ENCODE data around the gene SCFD2. TPM values are rescaled to one million over a fixed set of nuclear protein-coding genes. Genes with fewer than 3 reads are reported as not detected.
"Not testable (repeated sequence)": the region's sequence is repeated elsewhere in the genome, so short reads cannot be mapped to it uniquely, and the experiment has no call there.

SCFD2 gene
- total and polyA plus RNA-seq, 2 experiments from 2014 or later, result 30.7 to 33.2 TPM

DNA sequence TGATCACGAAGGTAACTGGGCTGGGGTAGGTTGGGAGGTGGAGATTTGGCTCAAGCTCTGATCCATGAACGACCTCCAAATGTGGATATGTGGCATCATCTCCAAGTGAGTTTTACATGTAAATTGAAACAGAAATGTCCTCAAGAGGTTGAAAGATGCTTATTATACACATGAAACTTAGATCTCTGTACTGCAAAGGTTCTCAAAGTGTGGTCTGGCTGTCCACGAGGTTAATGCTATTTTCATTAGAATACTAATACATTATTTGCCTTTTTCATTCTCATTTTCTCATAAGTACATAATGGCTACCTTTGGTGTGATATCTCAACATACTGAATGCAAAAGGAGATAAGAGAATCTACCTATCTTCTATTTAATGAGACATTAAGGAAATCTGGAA lies 305.6 kb downstream of the SCFD2 start:
- H3K27ac ChIP-seq, result no peak overlapping the region
- H3K4me3 ChIP-seq, result no peak overlapping the region
- TF ChIP-seq EZH2 (IDR thresholded peaks at IDR 0.05; ENCODE audit: insufficient read depth, poor library complexity, severe bottlenecking) (no peak), EZH2phosphoT487 (IDR thresholded peaks at IDR 0.05; ENCODE audit: insufficient read depth, low read depth) (no peak)
- no peak for DNase-seq
- H3F3A ChIP-seq (ENCODE audit: insufficient read depth), result no peaks in the 10 kb centered on the region
- H3K9me3 ChIP-seq (ENCODE audit: low read depth), result no peaks in the 10 kb centered on the region
- H3K4me1 ChIP-seq (ENCODE audit: insufficient read depth), result no peaks in the 10 kb centered on the region; the same call in 1 of the 2 replicates
- H3K9me2 ChIP-seq (ENCODE audit: insufficient read depth), result no peaks in the 10 kb centered on the region
- in situ Hi-C loops (cut with MboI), result no loop called here
- no peaks in the 10 kb centered on the region for H3K79me2 ChIP-seq (ENCODE audit: insufficient read depth)
- 32 to 42% methylated on average over 3 of the region's 3 CpGs for WGBS, 2 experiments (ENCODE audit: low coverage in 1 of 2, low lambda C conversion rate in 2 of 2, missing lambda C conversion rate in 2 of 2)
- H4K20me1 ChIP-seq (ENCODE audit: insufficient read depth), result no peaks in the 10 kb centered on the region
- no peak overlapping the region for H3K9ac ChIP-seq
- H2AFZ ChIP-seq, result no peak overlapping the region
- H3K27me3 ChIP-seq (replicated peaks; ENCODE audit: insufficient read depth), result no peaks in the 10 kb centered on the region
- no peak overlapping the region for H3K4me2 ChIP-seq (ENCODE audit: unreplicated experiment)
- H3K36me3 ChIP-seq (ENCODE audit: low read depth), result no peaks in the 10 kb centered on the region

DNA sequence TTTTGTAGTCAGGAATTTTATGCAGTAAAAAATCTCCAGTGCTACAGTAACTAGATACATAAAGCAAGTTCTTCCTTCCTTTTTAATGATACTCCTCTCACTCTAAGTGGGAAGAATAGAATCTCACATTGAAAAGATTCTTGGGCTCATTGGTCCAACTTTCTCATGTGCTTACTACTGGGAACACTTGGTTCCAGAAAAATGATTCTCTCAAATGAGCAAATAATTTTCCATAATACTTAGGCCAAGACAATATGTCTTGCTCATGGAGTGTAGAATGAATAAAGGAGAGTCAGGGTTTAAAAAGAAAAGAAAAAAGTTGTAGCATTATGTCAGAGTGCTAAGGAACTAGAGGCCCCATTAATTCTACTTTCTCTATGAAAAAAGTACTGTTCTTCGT lies 306.0 kb downstream of the SCFD2 start:
- Histone ChIP-seq H3F3A (ENCODE audit: insufficient read depth) (no peaks in the 10 kb centered on the region), H2AFZ (no peak overlapping the region), H3K9me2 (ENCODE audit: insufficient read depth) (no peaks in the 10 kb centered on the region), H4K20me1 (ENCODE audit: insufficient read depth) (no peaks in the 10 kb centered on the region), H3K27ac (no peak overlapping the region), H3K36me3 (ENCODE audit: low read depth) (no peaks in the 10 kb centered on the region), H3K27me3 (replicated peaks; ENCODE audit: insufficient read depth) (no peaks in the 10 kb centered on the region), H3K9me3 (ENCODE audit: low read depth) (no peaks in the 10 kb centered on the region), H3K4me3 (no peak overlapping the region), H3K9ac (no peak overlapping the region), H3K79me2 (ENCODE audit: insufficient read depth) (no peaks in the 10 kb centered on the region), H3K4me1 (ENCODE audit: insufficient read depth) (no peaks in the 10 kb centered on the region; the same call in 1 of the 2 replicates), H3K4me2 (ENCODE audit: unreplicated experiment) (no peak overlapping the region)
- DNase-seq, result no peak
- TF ChIP-seq EZH2 (IDR thresholded peaks at IDR 0.05; ENCODE audit: insufficient read depth, poor library complexity, severe bottlenecking) (no peak), EZH2phosphoT487 (IDR thresholded peaks at IDR 0.05; ENCODE audit: insufficient read depth, low read depth) (no peak)
- 96 to 97% methylated on average over 1 of the region's 1 CpG for WGBS, 2 experiments (ENCODE audit: low coverage in 1 of 2, low lambda C conversion rate in 2 of 2, missing lambda C conversion rate in 2 of 2)
- in situ Hi-C loops (cut with MboI), result no loop called here

DNA sequence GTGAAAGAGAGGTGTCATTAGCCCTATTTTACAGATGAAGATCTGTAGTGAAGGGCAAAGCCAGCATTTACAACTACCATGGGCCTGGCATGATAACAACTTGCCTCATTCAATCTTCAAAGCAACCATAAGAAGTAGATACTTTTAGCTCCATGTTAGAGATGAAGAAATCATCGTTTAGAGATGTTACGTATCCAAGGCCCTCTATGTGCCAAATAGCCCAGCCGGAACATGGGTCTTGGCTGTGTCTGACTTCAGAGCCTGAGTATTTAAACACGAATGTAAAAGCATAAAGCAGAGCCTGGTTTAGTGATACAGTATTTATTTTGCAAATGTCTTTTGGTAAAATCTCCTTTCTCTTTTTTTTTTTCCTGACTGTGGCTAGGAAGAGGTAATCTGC lies 306.6 kb downstream of the SCFD2 start:
- Histone ChIP-seq H4K20me1 (ENCODE audit: insufficient read depth) (no peaks in the 10 kb centered on the region), H3K27ac (no peak overlapping the region), H2AFZ (no peak overlapping the region), H3K4me3 (no peak overlapping the region), H3K36me3 (ENCODE audit: low read depth) (no peaks in the 10 kb centered on the region), H3K9me3 (ENCODE audit: low read depth) (no peaks in the 10 kb centered on the region), H3F3A (ENCODE audit: insufficient read depth) (no peaks in the 10 kb centered on the region), H3K79me2 (ENCODE audit: insufficient read depth) (no peaks in the 10 kb centered on the region), H3K9me2 (ENCODE audit: insufficient read depth) (no peaks in the 10 kb centered on the region), H3K4me1 (ENCODE audit: insufficient read depth) (no peaks in the 10 kb centered on the region; the same call in 1 of the 2 replicates), H3K9ac (no peak overlapping the region), H3K27me3 (replicated peaks; ENCODE audit: insufficient read depth) (no peaks in the 10 kb centered on the region), H3K4me2 (ENCODE audit: unreplicated experiment) (no peak overlapping the region)
- DNase-seq, result no peak
- in situ Hi-C loops (cut with MboI), result no loop called here
- no peak for TF ChIP-seq EZH2phosphoT487 (IDR thresholded peaks at IDR 0.05; ENCODE audit: insufficient read depth, low read depth)
- 52 to 56% methylated on average over 4 of the region's 4 CpGs for WGBS, 2 experiments (ENCODE audit: low coverage in 1 of 2, low lambda C conversion rate in 2 of 2, missing lambda C conversion rate in 2 of 2)

DNA sequence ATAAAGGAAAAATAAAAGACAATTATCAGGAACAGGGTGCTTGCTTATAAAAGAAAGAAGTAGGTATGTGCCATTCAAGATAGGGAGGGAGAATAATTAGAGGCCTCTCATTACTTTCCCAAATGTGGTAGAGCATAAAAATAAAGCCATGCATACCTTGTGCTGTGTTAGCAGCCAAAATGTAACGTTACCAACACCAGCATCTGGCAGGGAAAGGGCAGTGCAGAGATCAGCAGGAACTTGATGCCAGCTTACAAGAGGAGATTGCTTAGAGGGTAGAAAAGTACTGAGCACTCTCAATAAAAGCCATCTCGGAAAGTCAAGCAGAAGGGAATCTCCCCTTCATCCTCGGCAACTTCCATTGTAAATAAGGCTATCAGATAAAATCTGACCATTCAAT lies 308.2 kb downstream of the SCFD2 start:
- Histone ChIP-seq H4K20me1 (ENCODE audit: insufficient read depth) (no peaks in the 10 kb centered on the region), H3K79me2 (ENCODE audit: insufficient read depth) (no peaks in the 10 kb centered on the region), H3K27ac (no peak overlapping the region), H3K4me3 (no peak overlapping the region), H3K4me2 (ENCODE audit: unreplicated experiment) (no peak overlapping the region), H3F3A (ENCODE audit: insufficient read depth) (no peaks in the 10 kb centered on the region), H3K4me1 (ENCODE audit: insufficient read depth) (no peaks in the 10 kb centered on the region; the same call in 1 of the 2 replicates), H3K9me3 (ENCODE audit: low read depth) (no peaks in the 10 kb centered on the region), H3K36me3 (ENCODE audit: low read depth) (no peaks in the 10 kb centered on the region), H3K9me2 (ENCODE audit: insufficient read depth) (no peaks in the 10 kb centered on the region), H3K9ac (no peak overlapping the region), H2AFZ (no peak overlapping the region), H3K27me3 (replicated peaks; ENCODE audit: insufficient read depth) (no peaks in the 10 kb centered on the region)
- TF ChIP-seq EZH2 (IDR thresholded peaks at IDR 0.05; ENCODE audit: insufficient read depth, poor library complexity, severe bottlenecking), result no peak
- no peak for TF ChIP-seq EZH2phosphoT487 (IDR thresholded peaks at IDR 0.05; ENCODE audit: insufficient read depth, low read depth)
- in situ Hi-C loops (cut with MboI), result no loop called here
- WGBS, 2 experiments (ENCODE audit: low coverage in 1 of 2, low lambda C conversion rate in 2 of 2, missing lambda C conversion rate in 2 of 2), result 90 to 91% methylated on average over 3 of the region's 3 CpGs
- DNase-seq, result no peak

DNA sequence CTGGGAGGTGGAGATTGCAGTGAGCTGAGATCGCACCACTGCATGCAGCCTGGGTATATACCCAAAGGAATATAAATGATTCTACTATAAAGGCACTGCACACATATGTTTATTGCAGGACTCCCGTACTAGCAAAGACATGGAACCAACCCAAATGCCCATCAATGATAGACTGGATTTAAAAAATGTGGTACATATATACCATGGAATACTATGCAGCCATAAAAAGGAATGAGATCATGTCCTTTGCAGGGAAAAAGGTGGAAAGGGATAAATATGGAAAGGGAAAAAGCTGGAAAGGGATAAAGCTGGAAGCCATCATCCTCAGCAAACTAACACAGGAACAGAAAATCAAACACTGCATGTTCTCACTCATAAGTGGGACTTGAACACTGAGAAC lies 308.8 kb downstream of the SCFD2 start:
- H3K79me2 ChIP-seq (ENCODE audit: insufficient read depth); H3K9ac ChIP-seq; in situ Hi-C loops (cut with MboI); H3K4me2 ChIP-seq (ENCODE audit: unreplicated experiment); H3F3A ChIP-seq (ENCODE audit: insufficient read depth); H3K4me1 ChIP-seq (ENCODE audit: insufficient read depth); H4K20me1 ChIP-seq (ENCODE audit: insufficient read depth); H3K9me2 ChIP-seq (ENCODE audit: insufficient read depth); H3K36me3 ChIP-seq (ENCODE audit: low read depth); DNase-seq; H3K27ac ChIP-seq; H3K9me3 ChIP-seq (ENCODE audit: low read depth); H3K4me3 ChIP-seq; H3K27me3 ChIP-seq (replicated peaks; ENCODE audit: insufficient read depth); H2AFZ ChIP-seq: not testable (repeated sequence)
- WGBS, 2 experiments (ENCODE audit: low coverage in 1 of 2, low lambda C conversion rate in 2 of 2, missing lambda C conversion rate in 2 of 2), result 82 to 89% methylated on average over 2 of the region's 2 CpGs
